Measurements from ENCODE around the gene HS3ST4.

HS3ST4 gene

GRCh38 chr16:25894093-25894492 lies 202.3 kb downstream of the HS3ST4 start:
- DNase-seq (ENCODE audit: low read depth, low spot score): no peak

GRCh38 chr16:25895380-25895779 lies 203.6 kb downstream of the HS3ST4 start:
- DNase-seq (ENCODE audit: low read depth, low spot score): no peak

GRCh38 chr16:25896411-25896810 lies 204.7 kb downstream of the HS3ST4 start:
- DNase-seq (ENCODE audit: low read depth, low spot score): no peak

- no peak for DNase-seq (ENCODE audit: low read depth, low spot score)
Measured at GRCh38 chr16:25897702-25898101, 205.9 kb downstream of the HS3ST4 start.

GRCh38 chr16:25905810-25906209 lies 214.1 kb downstream of the HS3ST4 start:
- DNase-seq (ENCODE audit: low read depth, low spot score): no peak

GRCh38 chr16:25910971-25911370 lies 219.2 kb downstream of the HS3ST4 start:
- no peak for DNase-seq (ENCODE audit: low read depth, low spot score)

GRCh38 chr16:25912321-25912720 lies 220.6 kb downstream of the HS3ST4 start:
- no peak for DNase-seq (ENCODE audit: low read depth, low spot score)

- no peak for DNase-seq (ENCODE audit: low read depth, low spot score)
Measured at GRCh38 chr16:25914357-25914962, 222.7 kb downstream of the HS3ST4 start.

- no peak for DNase-seq (ENCODE audit: low read depth, low spot score)
Measured at GRCh38 chr16:25916037-25916436, 224.3 kb downstream of the HS3ST4 start.

GRCh38 chr16:25922438-25922837 lies 230.7 kb downstream of the HS3ST4 start:
- no peak for DNase-seq (ENCODE audit: low read depth, low spot score)

- DNase-seq (ENCODE audit: low read depth, low spot score): no peak
Measured at GRCh38 chr16:25925421-25925820, 233.7 kb downstream of the HS3ST4 start.

- no peak for DNase-seq (ENCODE audit: low read depth, low spot score)
Measured at GRCh38 chr16:25931473-25932035, 239.8 kb downstream of the HS3ST4 start.

- no peak for DNase-seq (ENCODE audit: low read depth, low spot score)
Measured at GRCh38 chr16:25941800-25942499, 250.2 kb downstream of the HS3ST4 start.

GRCh38 chr16:25950586-25951281 lies 259.0 kb downstream of the HS3ST4 start:
- no peak for DNase-seq (ENCODE audit: low read depth, low spot score)

GRCh38 chr16:25951999-25952398 lies 260.2 kb downstream of the HS3ST4 start:
- no peak for DNase-seq (ENCODE audit: low read depth, low spot score)

- DNase-seq (ENCODE audit: low read depth, low spot score): no peak
Measured at GRCh38 chr16:25952983-25953382, 261.2 kb downstream of the HS3ST4 start.

- no peak for DNase-seq (ENCODE audit: low read depth, low spot score)
Measured at GRCh38 chr16:25957707-25958106, 265.9 kb downstream of the HS3ST4 start.

GRCh38 chr16:25959221-25959620 lies 267.5 kb downstream of the HS3ST4 start:
- no peak for DNase-seq (ENCODE audit: low read depth, low spot score)

- no peak for DNase-seq (ENCODE audit: low read depth, low spot score)
Measured at GRCh38 chr16:25966172-25967097, 274.7 kb downstream of the HS3ST4 start.

GRCh38 chr16:25977121-25977520 lies 285.4 kb downstream of the HS3ST4 start:
- no peak for DNase-seq (ENCODE audit: low read depth, low spot score)

GRCh38 chr16:25978218-25978617 lies 286.5 kb downstream of the HS3ST4 start:
- no peak for DNase-seq (ENCODE audit: low read depth, low spot score)
